HepG2 (cell line): ENCODE results near the gene AK2. TPM values are rescaled to one million over a fixed set of nuclear protein-coding genes. Genes with fewer than 3 reads are reported as not detected.

Experiments used
- ATAC-seq: fragments of 200-7000 bp; cut with Tn5 transposase; 3 replicates; pipeline ENCODE4 v1.9.1; 2020; ENCODE audit warnings: mild to moderate bottlenecking, moderate library complexity
- BruUV-seq: library from RNA; stranded (reverse); fragments of 400-500 nt; replicated peaks from 2 replicates; lab custom pipeline; 2021; lab: Mats Ljungman, UMichigan
- CTCF ChIA-PET: fragments of 300-600 bp; formaldehyde crosslinking; extraction: SDS; loops from one replicate; lab custom pipeline; 2021; ENCODE audit warnings: low total read pairs, inconsistent platforms, low intra/inter-chr PET ratio; lab: Yijun Ruan, JAX
- POLR2A ChIA-PET: fragments of 350-600 bp; sonication (Branson Sonifier 250); formaldehyde crosslinking; loops from one replicate; lab custom pipeline; 2020; ENCODE audit warnings: antibody characterized with exemption, inconsistent platforms; lab: Yijun Ruan, JAX
- DNase-seq: peaks from one replicate; pipeline ENCODE4 v3.0.0-alpha.2; 2015; ENCODE audit warnings: low spot score
- FAIRE-seq: peaks from 3 replicates; lab custom pipeline; 2011; peaks lifted over from hg19 to GRCh38; lab: Jason Lieb, UNC
- H2AFZ ChIP-seq: one replicate; pipeline ENCODE4 v1.6.1; 2011; ENCODE audit warnings: low read length, inconsistent platforms
- H3K27ac ChIP-seq: fragments of 300-600 bp; 3 replicates; pipeline ENCODE4 v1.8.0; 2011; ENCODE audit warnings: mixed run types, mild to moderate bottlenecking, mixed read lengths, low read length, inconsistent platforms; ENCODE audit not compliant: insufficient read depth; ENCODE audit errors: extremely low read length
- H3K27me3 ChIP-seq, 2 experiments: fragments of 200-600 bp in 1 of 2; 2 replicates in 1 of 2; 3 replicates in 1 of 2; pipeline versions ENCODE4 v1.6.0 to v1.8.0; 2011; ENCODE audit warnings: low read length in 2 of 2, mild to moderate bottlenecking in 2 of 2, moderate library complexity in 2 of 2, inconsistent platforms in 1 of 2; ENCODE audit not compliant: insufficient read depth in 2 of 2, control insufficient read depth in 1 of 2
- H3K36me3 ChIP-seq, 2 experiments: fragments of 200-600 bp in 1 of 2; replicated peaks in 1 of 2; 2 replicates in 1 of 2; 3 replicates in 1 of 2; pipeline versions ENCODE4 v1.5.1 to v1.8.0; 2011; ENCODE audit warnings: low read length in 2 of 2, inconsistent platforms in 1 of 2; ENCODE audit not compliant: insufficient read depth in 2 of 2, control insufficient read depth in 1 of 2
- H3K4me1 ChIP-seq: 2 replicates; pipeline ENCODE4 v1.5.1; 2012; ENCODE audit warnings: low read length, inconsistent platforms; ENCODE audit not compliant: insufficient read depth
- H3K4me2 ChIP-seq: 2 replicates; pipeline ENCODE4 v1.6.0; 2011; ENCODE audit warnings: low read depth, low read length, inconsistent platforms
- H3K4me3 ChIP-seq, 3 experiments: fragments of 200-600 bp in 1 of 3; sonication (generic), shearing (Covaris generic) in 1 of 3; replicated peaks in 1 of 3; 2 replicates each; pipeline ENCODE4 v1.5.1; 2011 to 2016; ENCODE audit warnings: low read length in 3 of 3, inconsistent platforms in 2 of 3, low read depth in 2 of 3, mild to moderate bottlenecking in 2 of 3, control low read depth in 1 of 3, mixed read lengths in 1 of 3; ENCODE audit not compliant: insufficient read depth in 1 of 3
- H3K79me2 ChIP-seq: one replicate; pipeline ENCODE4 v1.6.1; 2011; ENCODE audit warnings: low read length, inconsistent platforms; ENCODE audit not compliant: insufficient read depth
- H3K9ac ChIP-seq: 2 replicates; pipeline ENCODE4 v1.6.0; 2011; ENCODE audit warnings: mild to moderate bottlenecking, low read depth, low read length, inconsistent platforms; ENCODE audit not compliant: insufficient read depth
- H3K9me3 ChIP-seq: 2 replicates; pipeline ENCODE4 v1.5.1; 2012; ENCODE audit warnings: mild to moderate bottlenecking, low read length
- H4K20me1 ChIP-seq: 2 replicates; pipeline ENCODE4 v1.6.0; 2011; ENCODE audit warnings: inconsistent platforms, mild to moderate bottlenecking, low read length, moderate library complexity; ENCODE audit not compliant: insufficient read depth
- ELF3 ChIP-seq: IDR thresholded peaks from 2 replicates; pipeline ENCODE4 v1.6.1; 2016; ENCODE audit warnings: missing genetic modification reagents, missing compliant biosample characterization
- ETV5 ChIP-seq: IDR thresholded peaks from 2 replicates; pipeline ENCODE4 v1.6.1; 2018; ENCODE audit warnings: missing biosample characterization, missing genetic modification reagents, inconsistent platforms, borderline replicate concordance
- GABPA ChIP-seq, 2 experiments: IDR thresholded peaks; 2 replicates each; pipeline ENCODE4 v1.6.1; 2011 to 2016; ENCODE audit warnings: low read depth in 2 of 2, low read length in 1 of 2, missing biosample characterization in 1 of 2, missing genetic modification characterization in 1 of 2
- NFIC ChIP-seq: IDR thresholded peaks from 2 replicates; pipeline ENCODE4 v1.6.1; 2012; ENCODE audit warnings: mild to moderate bottlenecking, low read length, inconsistent platforms
- SAP130 ChIP-seq: IDR thresholded peaks from 2 replicates; pipeline ENCODE4 v1.6.1; 2016; ENCODE audit warnings: low read depth
- TEAD3 ChIP-seq: optimal IDR thresholded peaks from 2 replicates; pipeline ENCODE3; 2016; ENCODE audit warnings: borderline replicate concordance
- U2AF1 ChIP-seq: fragments of 200-400 bp; formaldehyde crosslinking; optimal IDR thresholded peaks from 2 replicates; pipeline ENCODE3; 2017; ENCODE audit warnings: mild to moderate bottlenecking, low read depth, low read length
- ZMYM3 ChIP-seq: sonication (generic); formaldehyde crosslinking; IDR thresholded peaks from 2 replicates; pipeline ENCODE4 v1.5.1; 2020; ENCODE audit warnings: mild to moderate bottlenecking, missing genetic modification reagents
- ZNF629 ChIP-seq: sonication (generic); formaldehyde crosslinking; conservative IDR thresholded peaks from 2 replicates; pipeline ENCODE4 v1.5.0; 2020; ENCODE audit warnings: missing genetic modification reagents
- ZNF670 ChIP-seq: sonication (generic); formaldehyde crosslinking; IDR thresholded peaks from 2 replicates; pipeline ENCODE4 v1.8.0; 2022; ENCODE audit warnings: mild to moderate bottlenecking, missing genetic modification reagents, borderline replicate concordance
- WGBS: methylation state at CpG from one replicate; pipeline ENCODE4 v1.1.6; 2017; ENCODE audit warnings: low lambda C conversion rate; 5-methylcytosine and 5-hydroxymethylcytosine counted together
- in situ Hi-C: cut with HindIII; loops from 2 replicates; pipeline ENCODE4 v1.10.0; 2017; ENCODE audit warnings: low pct_unique_long_range_greater_than_20kb; ENCODE audit not compliant: extremely low pct_ligation_motif_present
- intact Hi-C: fragments of 100-400 bp; cut with micrococcal nuclease; formaldehyde crosslinking; loops from one replicate; pipeline ENCODE4 v1.10.0; 2022; ENCODE audit not compliant: unreplicated experiment
- polyA plus RNA-seq, 8 experiments: library from polyadenylated mRNA; depleted of rRNA in 3 of 8; stranded (reverse) in 7 of 8; unstranded in 1 of 8; fragments of >200 nt; fragmentation: Illumina TruSeq in 4 of 8; extraction: Trizol in 4 of 8; gene quantifications; 2 replicates each; pipeline versions ENCODE4 v1.2.1 to v1.2.3, GENCODE V29; 2011 to 2016; ENCODE audit warnings: low read depth in 4 of 8, missing spikeins in 1 of 8, mixed read lengths in 1 of 8; ENCODE audit not compliant: insufficient read depth in 1 of 8
- total RNA-seq, 5 experiments: library from RNA; depleted of rRNA; stranded (reverse); fragments of >200 nt; fragmentation: Illumina TruSeq; extraction: Trizol; gene quantifications; 2 replicates each; pipeline ENCODE4 v1.2.3, GENCODE V29; 2016; ENCODE audit warnings: low read depth in 1 of 5
- TF ChIP-seq, protein P1 (sequence below): sonication (generic); formaldehyde crosslinking; IDR thresholded peaks from 2 replicates; pipeline ENCODE4 v1.4.0; 2020; ENCODE audit warnings: missing genetic modification reagents, borderline replicate concordance
- TF ChIP-seq, protein P2 (sequence below): sonication (generic); formaldehyde crosslinking; conservative IDR thresholded peaks from 2 replicates; pipeline ENCODE4 v1.4.0; 2020; ENCODE audit warnings: missing genetic modification reagents
- TF ChIP-seq, protein P3 (sequence below): IDR thresholded peaks from 2 replicates; pipeline ENCODE4 v1.6.1; 2016; ENCODE audit warnings: mild to moderate bottlenecking

AK2 gene
- total and polyA plus RNA-seq, 2 of the 13 experiments (the other 11 are each of a cell fraction or from before 2014, with no cell fraction given) = 170 to 188 TPM

DNA sequence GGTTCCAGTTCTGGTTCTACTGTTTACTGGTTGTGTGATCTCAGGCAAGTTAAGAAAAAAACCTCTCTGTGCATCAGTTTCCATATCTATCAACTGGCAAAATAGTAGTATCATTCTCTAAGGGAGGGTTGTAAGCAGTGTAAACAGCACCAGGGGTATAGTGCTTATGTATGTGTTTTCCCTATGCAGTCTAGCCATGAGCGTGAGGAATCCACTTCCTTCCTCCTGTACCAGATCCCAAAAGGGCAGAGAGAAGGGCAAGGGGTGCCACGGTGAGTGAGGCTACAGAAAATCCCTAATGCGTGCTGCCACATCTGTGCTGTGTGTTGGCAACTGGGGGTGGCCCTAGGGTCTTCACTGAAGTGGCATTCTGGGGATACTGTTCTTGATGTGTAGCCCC is 53.7 kb downstream of the AK2 start (continued):
- TF ChIP-seq, protein P1, sequence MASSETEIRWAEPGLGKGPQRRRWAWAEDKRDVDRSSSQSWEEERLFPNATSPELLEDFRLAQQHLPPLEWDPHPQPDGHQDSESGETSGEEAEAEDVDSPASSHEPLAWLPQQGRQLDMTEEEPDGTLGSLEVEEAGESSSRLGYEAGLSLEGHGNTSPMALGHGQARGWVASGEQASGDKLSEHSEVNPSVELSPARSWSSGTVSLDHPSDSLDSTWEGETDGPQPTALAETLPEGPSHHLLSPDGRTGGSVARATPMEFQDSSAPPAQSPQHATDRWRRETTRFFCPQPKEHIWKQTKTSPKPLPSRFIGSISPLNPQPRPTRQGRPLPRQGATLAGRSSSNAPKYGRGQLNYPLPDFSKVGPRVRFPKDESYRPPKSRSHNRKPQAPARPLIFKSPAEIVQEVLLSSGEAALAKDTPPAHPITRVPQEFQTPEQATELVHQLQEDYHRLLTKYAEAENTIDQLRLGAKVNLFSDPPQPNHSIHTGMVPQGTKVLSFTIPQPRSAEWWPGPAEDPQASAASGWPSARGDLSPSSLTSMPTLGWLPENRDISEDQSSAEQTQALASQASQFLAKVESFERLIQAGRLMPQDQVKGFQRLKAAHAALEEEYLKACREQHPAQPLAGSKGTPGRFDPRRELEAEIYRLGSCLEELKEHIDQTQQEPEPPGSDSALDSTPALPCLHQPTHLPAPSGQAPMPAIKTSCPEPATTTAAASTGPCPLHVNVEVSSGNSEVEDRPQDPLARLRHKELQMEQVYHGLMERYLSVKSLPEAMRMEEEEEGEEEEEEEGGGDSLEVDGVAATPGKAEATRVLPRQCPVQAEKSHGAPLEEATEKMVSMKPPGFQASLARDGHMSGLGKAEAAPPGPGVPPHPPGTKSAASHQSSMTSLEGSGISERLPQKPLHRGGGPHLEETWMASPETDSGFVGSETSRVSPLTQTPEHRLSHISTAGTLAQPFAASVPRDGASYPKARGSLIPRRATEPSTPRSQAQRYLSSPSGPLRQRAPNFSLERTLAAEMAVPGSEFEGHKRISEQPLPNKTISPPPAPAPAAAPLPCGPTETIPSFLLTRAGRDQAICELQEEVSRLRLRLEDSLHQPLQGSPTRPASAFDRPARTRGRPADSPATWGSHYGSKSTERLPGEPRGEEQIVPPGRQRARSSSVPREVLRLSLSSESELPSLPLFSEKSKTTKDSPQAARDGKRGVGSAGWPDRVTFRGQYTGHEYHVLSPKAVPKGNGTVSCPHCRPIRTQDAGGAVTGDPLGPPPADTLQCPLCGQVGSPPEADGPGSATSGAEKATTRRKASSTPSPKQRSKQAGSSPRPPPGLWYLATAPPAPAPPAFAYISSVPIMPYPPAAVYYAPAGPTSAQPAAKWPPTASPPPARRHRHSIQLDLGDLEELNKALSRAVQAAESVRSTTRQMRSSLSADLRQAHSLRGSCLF (CRISPR knock-in tag) = no peak

DNA sequence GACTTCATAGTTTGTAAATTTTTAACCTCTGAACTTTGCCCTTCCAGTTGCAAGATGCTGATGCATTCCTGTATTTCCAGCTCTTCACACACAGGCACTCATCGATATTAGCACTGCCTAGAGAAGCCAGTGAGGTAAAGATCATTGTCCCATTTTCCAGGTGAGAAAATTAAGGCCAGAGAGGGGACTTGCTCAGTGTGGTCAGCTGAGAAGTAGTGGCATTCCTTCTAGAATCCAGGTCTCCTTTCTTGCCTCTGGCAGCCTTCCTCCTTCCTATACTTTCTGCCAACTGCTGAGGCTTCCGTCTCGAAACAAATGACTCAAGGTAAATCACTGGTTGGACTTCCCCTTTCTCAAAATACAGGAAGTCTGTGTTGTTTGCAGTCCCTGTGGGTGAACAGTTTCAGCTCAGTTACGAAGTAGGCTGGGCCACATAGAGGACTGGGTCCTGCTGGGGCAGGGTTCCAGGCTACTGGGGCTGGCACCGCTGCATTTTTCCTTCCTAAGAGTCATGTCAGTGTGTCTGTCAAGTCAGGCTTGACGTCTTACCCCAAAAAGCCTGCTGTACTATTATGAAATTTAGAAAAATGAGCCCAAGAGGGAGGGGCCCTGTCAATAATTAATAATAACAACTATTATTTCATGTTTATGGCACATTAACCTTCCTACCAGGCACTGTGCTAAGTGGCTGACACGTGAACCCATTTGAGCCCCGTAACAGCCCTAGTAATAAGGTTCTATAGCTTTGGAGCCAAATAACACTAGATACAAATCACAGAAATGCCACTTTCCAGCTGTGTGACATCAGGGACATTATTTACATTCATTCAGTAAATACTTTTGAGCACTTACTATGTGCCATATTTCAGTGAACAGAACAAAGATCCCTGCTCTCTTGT is 55.4 kb downstream of the AK2 start:
- Histone ChIP-seq H3K9me3 (no peaks in the 10 kb centered on the region), H3K4me2 (peak overlapping the region; percentile 56), H3K9ac (no peak overlapping the region), H3K27ac (no peak overlapping the region), H2AFZ (no peak overlapping the region), H3K4me3 (peak overlapping the region in 1 of 3 experiments; percentile 38; a peak in 1 of 6 replicates), H3K27me3 (peaks cover 1 to 2% of the 10 kb centered on the region in 2 experiments; a peak in 2 of 5 replicates), H3K36me3 (no peaks in the 10 kb centered on the region), H3K79me2 (no peaks in the 10 kb centered on the region), H3K4me1 (peaks cover 12% of the 10 kb centered on the region), H4K20me1 (no peaks in the 10 kb centered on the region)
- WGBS = 10% methylated on average over 8 of the region's 8 CpGs
- CTCF ChIA-PET = no interaction called here
- POLR2A ChIA-PET = interaction anchor here (1.6 kb wide), 1 partner anchor 16 kb away, joined by 5 read pairs; the partner anchor contains the start of gene RNF19B
- ATAC-seq = peak; percentile 63
- FAIRE-seq = no peak
- no TSS peak for BruUV-seq
- in situ Hi-C loops = no loop called here
- intact Hi-C loops = no loop called here
- no peak for DNase-seq
- TF ChIP-seq TEAD3 (CRISPR knock-in tag) = no peak
- peak; percentile 51; the same call in 1 of the 2 replicates for TF ChIP-seq ETV5
- TF ChIP-seq, protein P2, sequence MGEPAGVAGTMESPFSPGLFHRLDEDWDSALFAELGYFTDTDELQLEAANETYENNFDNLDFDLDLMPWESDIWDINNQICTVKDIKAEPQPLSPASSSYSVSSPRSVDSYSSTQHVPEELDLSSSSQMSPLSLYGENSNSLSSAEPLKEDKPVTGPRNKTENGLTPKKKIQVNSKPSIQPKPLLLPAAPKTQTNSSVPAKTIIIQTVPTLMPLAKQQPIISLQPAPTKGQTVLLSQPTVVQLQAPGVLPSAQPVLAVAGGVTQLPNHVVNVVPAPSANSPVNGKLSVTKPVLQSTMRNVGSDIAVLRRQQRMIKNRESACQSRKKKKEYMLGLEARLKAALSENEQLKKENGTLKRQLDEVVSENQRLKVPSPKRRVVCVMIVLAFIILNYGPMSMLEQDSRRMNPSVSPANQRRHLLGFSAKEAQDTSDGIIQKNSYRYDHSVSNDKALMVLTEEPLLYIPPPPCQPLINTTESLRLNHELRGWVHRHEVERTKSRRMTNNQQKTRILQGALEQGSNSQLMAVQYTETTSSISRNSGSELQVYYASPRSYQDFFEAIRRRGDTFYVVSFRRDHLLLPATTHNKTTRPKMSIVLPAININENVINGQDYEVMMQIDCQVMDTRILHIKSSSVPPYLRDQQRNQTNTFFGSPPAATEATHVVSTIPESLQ (CRISPR knock-in tag) = no peak
- peak; percentile 51; the same call in 1 of the 2 replicates for TF ChIP-seq ELF3
- TF ChIP-seq U2AF1 = no peak
- peak; percentile 93 for TF ChIP-seq ZNF629 (CRISPR knock-in tag)
- TF ChIP-seq GABPA (IDR thresholded peaks at IDR 0.05; ENCODE audit: low read depth, low read length) = no peak
- peak; percentile 21; the same call in 1 of the 2 replicates for TF ChIP-seq GABPA (CRISPR knock-in tag; IDR thresholded peaks at IDR 0.05; ENCODE audit: low read depth)
- no peak for TF ChIP-seq NFIC
- TF ChIP-seq ZMYM3 = peak; percentile 89
- TF ChIP-seq, protein P3, sequence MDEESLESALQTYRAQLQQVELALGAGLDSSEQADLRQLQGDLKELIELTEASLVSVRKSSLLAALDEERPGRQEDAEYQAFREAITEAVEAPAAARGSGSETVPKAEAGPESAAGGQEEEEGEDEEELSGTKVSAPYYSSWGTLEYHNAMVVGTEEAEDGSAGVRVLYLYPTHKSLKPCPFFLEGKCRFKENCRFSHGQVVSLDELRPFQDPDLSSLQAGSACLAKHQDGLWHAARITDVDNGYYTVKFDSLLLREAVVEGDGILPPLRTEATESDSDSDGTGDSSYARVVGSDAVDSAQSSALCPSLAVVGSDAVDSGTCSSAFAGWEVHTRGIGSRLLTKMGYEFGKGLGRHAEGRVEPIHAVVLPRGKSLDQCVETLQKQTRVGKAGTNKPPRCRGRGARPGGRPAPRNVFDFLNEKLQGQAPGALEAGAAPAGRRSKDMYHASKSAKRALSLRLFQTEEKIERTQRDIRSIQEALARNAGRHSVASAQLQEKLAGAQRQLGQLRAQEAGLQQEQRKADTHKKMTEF (CRISPR knock-in tag) = 0 out of 2 replicates have a peak, but pooled peaks have one; percentile 16
- TF ChIP-seq ZNF670 (CRISPR knock-in tag) = no peak
- peak; percentile 27; the same call in 1 of the 2 replicates for TF ChIP-seq SAP130 (CRISPR knock-in tag)
